ENCODE data around the gene ATXN2. TPM values are rescaled to one million over a fixed set of nuclear protein-coding genes. Genes with fewer than 3 reads are reported as not detected.
A peak's percentile ranks its signal among the peaks of the same experiment; 100 is the strongest.
"Not testable (repeated sequence)": the region's sequence is repeated elsewhere in the genome, so short reads cannot be mapped to it uniquely, and the experiment has no call there.

The ATXN2 gene
- total RNA-seq, 6 experiments from 2014 or later = 80.7 to 110 (median 91.9) TPM

- peak overlapping the region; percentile 71 for H3K27ac Mint-ChIP-seq
- H3K9me3 Mint-ChIP-seq = no peaks in the 10 kb centered on the region
- no peak for DNase-seq
- TF ChIP-seq CTCF (IDR thresholded peaks at IDR 0.05) = no peak
- peaks cover 1% of the 10 kb centered on the region for H3K27me3 Mint-ChIP-seq (ENCODE audit: insufficient read depth)
- H3K4me3 Mint-ChIP-seq = peak overlapping the region; percentile 88
- peaks cover 42% of the 10 kb centered on the region for H3K4me1 Mint-ChIP-seq (ENCODE audit: low read depth)
- peaks cover 6% of the 10 kb centered on the region; the same call in 1 of the 2 replicates for H3K36me3 Mint-ChIP-seq (ENCODE audit: low read depth)
Measured at GRCh38 chr12:111404362-111405148, 194.6 kb downstream of the ATXN2 start.

GRCh38 chr12:111402490-111402824 is 196.7 kb downstream of the ATXN2 start:
- not testable (repeated sequence) for H3K9me3 Mint-ChIP-seq; H3K4me3 Mint-ChIP-seq; H3K36me3 Mint-ChIP-seq (ENCODE audit: low read depth); H3K27me3 Mint-ChIP-seq (ENCODE audit: insufficient read depth); H3K27ac Mint-ChIP-seq; DNase-seq
- peaks cover 41% of the 10 kb centered on the region for H3K4me1 Mint-ChIP-seq (ENCODE audit: low read depth)

Other genes starting within 250 kb of the ATXN2 start
- 10 to 100 TPM; 11.5 to 15.0 (median 14.0) TPM for gene PHETA1, start 230.2 kb downstream of the ATXN2 start, total RNA-seq (2021; fragmentation: NEBNext Ultra II Directional; extraction: Animal tissue kit (Norgen Biotek cat#: 25700))
- gene SH2B3, start 193.4 kb downstream of the ATXN2 start, total RNA-seq (2021; fragmentation: NEBNext Ultra II Directional; extraction: Animal tissue kit (Norgen Biotek cat#: 25700)) = 10 to 100 TPM; 54.0 to 80.3 (median 69.8) TPM
- gene BRAP, start 86.6 kb upstream of the ATXN2 start, total RNA-seq (2021; fragmentation: NEBNext Ultra II Directional; extraction: Animal tissue kit (Norgen Biotek cat#: 25700)) = 10 to 100 TPM; 15.0 to 19.5 (median 17.8) TPM
- gene ACAD10, start 86.7 kb upstream of the ATXN2 start, total RNA-seq (2021; fragmentation: NEBNext Ultra II Directional; extraction: Animal tissue kit (Norgen Biotek cat#: 25700)) = 10 to 100 TPM; 12.8 to 18.4 (median 17.8) TPM
- gene ALDH2, start 167.6 kb upstream of the ATXN2 start, total RNA-seq (2021; fragmentation: NEBNext Ultra II Directional; extraction: Animal tissue kit (Norgen Biotek cat#: 25700)) = 10 to 100 TPM; 12.1 to 43.3 (median 15.8) TPM
- 10 to 100 TPM; 31.2 to 36.7 (median 34.1) TPM for gene MAPKAPK5, start 242.9 kb upstream of the ATXN2 start, total RNA-seq (2021; fragmentation: NEBNext Ultra II Directional; extraction: Animal tissue kit (Norgen Biotek cat#: 25700))

All from HFFc6 (cell line).